ENCODE measurements around the gene CDK5. TPM values are rescaled to one million over a fixed set of nuclear protein-coding genes. Genes with fewer than 3 reads are reported as not detected.

The CDK5 gene
- total and polyA plus RNA-seq, 2 of the 13 experiments (the other 11 are each of a cell fraction or from before 2014, with no cell fraction given) = 16.4 to 21.3 TPM

GRCh38 chr7:151028131-151028947 lies 29.4 kb downstream of the CDK5 start, which contains the start of gene ABCB8 (continued):
- peak; percentile 61 for TF ChIP-seq MAX (IDR thresholded peaks at IDR 0.05)
- no peak for TF ChIP-seq ZC3H4 (CRISPR knock-in tag; IDR thresholded peaks at IDR 0.05; ENCODE audit: borderline replicate concordance)
- no peak for TF ChIP-seq POLR2AphosphoS5 (IDR thresholded peaks at IDR 0.05; ENCODE audit: low read depth, low read length)
- TF ChIP-seq ZNF333 (CRISPR knock-in tag; IDR thresholded peaks at IDR 0.05; ENCODE audit: borderline replicate concordance) = no peak
- no peak for TF ChIP-seq CEBPG (CRISPR knock-in tag; IDR thresholded peaks at IDR 0.05)
- TF ChIP-seq ZNF773 (CRISPR knock-in tag; IDR thresholded peaks at IDR 0.05; ENCODE audit: borderline replicate concordance) = no peak
- TF ChIP-seq NR3C1 (CRISPR knock-in tag; IDR thresholded peaks at IDR 0.05) = no peak
- no peak for TF ChIP-seq HNF4A (CRISPR knock-in tag; IDR thresholded peaks at IDR 0.05)
- TF ChIP-seq PRPF4 (IDR thresholded peaks at IDR 0.05; ENCODE audit: low read depth, low read length, poor library complexity, severe bottlenecking) = no peak
- no peak for TF ChIP-seq ZNF282 (IDR thresholded peaks at IDR 0.05; ENCODE audit: partially characterized antibody)
- peak; percentile 47; the same call in 1 of the 2 replicates for TF ChIP-seq ZMYM4 (CRISPR knock-in tag; IDR thresholded peaks at IDR 0.05)
- TF ChIP-seq MTF2 (CRISPR knock-in tag; IDR thresholded peaks at IDR 0.05; ENCODE audit: borderline replicate concordance) = no peak
- no peak for TF ChIP-seq MYNN (CRISPR knock-in tag; IDR thresholded peaks at IDR 0.05; ENCODE audit: low read depth)
- TF ChIP-seq NKX3-1 (CRISPR knock-in tag; IDR thresholded peaks at IDR 0.05) = 0 out of 2 replicates have a peak, but pooled peaks have one; percentile 11
- TF ChIP-seq ZBTB2 (CRISPR knock-in tag; IDR thresholded peaks at IDR 0.05; ENCODE audit: low read depth) = no peak
- TF ChIP-seq, protein P1, sequence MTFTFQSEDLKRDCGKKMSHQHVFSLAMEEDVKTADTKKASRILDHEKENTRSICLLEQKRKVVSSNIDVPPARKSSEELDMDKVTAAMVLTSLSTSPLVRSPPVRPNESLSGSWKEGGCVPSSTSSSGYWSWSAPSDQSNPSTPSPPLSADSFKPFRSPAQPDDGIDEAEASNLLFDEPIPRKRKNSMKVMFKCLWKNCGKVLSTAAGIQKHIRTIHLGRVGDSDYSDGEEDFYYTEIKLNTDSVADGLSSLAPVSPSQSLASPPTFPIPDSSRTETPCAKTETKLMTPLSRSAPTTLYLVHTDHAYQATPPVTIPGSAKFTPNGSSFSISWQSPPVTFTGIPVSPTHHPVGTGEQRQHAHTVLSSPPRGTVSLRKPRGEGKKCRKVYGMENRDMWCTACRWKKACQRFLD (CRISPR knock-in tag; IDR thresholded peaks at IDR 0.05; ENCODE audit: borderline replicate concordance) = no peak
- TF ChIP-seq IKZF4 (CRISPR knock-in tag; IDR thresholded peaks at IDR 0.05; ENCODE audit: borderline replicate concordance, low read depth, not compliant biosample characterization) = no peak
- TF ChIP-seq MTERF4 (CRISPR knock-in tag; IDR thresholded peaks at IDR 0.05) = no peak
- TF ChIP-seq, protein P2, sequence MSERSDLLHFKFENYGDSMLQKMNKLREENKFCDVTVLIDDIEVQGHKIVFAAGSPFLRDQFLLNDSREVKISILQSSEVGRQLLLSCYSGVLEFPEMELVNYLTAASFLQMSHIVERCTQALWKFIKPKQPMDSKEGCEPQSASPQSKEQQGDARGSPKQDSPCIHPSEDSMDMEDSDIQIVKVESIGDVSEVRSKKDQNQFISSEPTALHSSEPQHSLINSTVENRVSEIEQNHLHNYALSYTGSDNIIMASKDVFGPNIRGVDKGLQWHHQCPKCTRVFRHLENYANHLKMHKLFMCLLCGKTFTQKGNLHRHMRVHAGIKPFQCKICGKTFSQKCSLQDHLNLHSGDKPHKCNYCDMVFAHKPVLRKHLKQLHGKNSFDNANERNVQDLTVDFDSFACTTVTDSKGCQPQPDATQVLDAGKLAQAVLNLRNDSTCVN (CRISPR knock-in tag; IDR thresholded peaks at IDR 0.05; ENCODE audit: borderline replicate concordance) = no peak
- TF ChIP-seq NBN (conservative IDR thresholded peaks at IDR 0.05) = no peak
- TF ChIP-seq DPF2 (CRISPR knock-in tag; IDR thresholded peaks at IDR 0.05; ENCODE audit: borderline replicate concordance, low read depth) = no peak
- no peak for TF ChIP-seq MAF1 (CRISPR knock-in tag; IDR thresholded peaks at IDR 0.05; ENCODE audit: borderline replicate concordance)
- TF ChIP-seq ZBTB34 (CRISPR knock-in tag; IDR thresholded peaks at IDR 0.05) = no peak
- TF ChIP-seq ZNF253 (CRISPR knock-in tag; IDR thresholded peaks at IDR 0.05; ENCODE audit: borderline replicate concordance) = no peak

Data from HepG2 (cell line).